ENCODE data around the gene PRSS8.
"Not testable (repeated sequence)": the region's sequence is repeated elsewhere in the genome, so short reads cannot be mapped to it uniquely, and the experiment has no call there.

The PRSS8 gene

GRCh38 chr16:31105677-31106213 lies 29.8 kb downstream of the PRSS8 start:
- TF ChIP-seq, protein P1, sequence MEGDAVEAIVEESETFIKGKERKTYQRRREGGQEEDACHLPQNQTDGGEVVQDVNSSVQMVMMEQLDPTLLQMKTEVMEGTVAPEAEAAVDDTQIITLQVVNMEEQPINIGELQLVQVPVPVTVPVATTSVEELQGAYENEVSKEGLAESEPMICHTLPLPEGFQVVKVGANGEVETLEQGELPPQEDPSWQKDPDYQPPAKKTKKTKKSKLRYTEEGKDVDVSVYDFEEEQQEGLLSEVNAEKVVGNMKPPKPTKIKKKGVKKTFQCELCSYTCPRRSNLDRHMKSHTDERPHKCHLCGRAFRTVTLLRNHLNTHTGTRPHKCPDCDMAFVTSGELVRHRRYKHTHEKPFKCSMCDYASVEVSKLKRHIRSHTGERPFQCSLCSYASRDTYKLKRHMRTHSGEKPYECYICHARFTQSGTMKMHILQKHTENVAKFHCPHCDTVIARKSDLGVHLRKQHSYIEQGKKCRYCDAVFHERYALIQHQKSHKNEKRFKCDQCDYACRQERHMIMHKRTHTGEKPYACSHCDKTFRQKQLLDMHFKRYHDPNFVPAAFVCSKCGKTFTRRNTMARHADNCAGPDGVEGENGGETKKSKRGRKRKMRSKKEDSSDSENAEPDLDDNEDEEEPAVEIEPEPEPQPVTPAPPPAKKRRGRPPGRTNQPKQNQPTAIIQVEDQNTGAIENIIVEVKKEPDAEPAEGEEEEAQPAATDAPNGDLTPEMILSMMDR (IDR thresholded peaks at IDR 0.05; ENCODE audit: low read depth, low read length): peak; percentile 82
- no peak overlapping the region for H3K4me3 ChIP-seq (ENCODE audit: low read depth, low read length)

GRCh38 chr16:31100876-31101641 lies 34.5 kb downstream of the PRSS8 start:
- not testable (repeated sequence) for H3K4me3 ChIP-seq (ENCODE audit: low read depth, low read length)

DNA sequence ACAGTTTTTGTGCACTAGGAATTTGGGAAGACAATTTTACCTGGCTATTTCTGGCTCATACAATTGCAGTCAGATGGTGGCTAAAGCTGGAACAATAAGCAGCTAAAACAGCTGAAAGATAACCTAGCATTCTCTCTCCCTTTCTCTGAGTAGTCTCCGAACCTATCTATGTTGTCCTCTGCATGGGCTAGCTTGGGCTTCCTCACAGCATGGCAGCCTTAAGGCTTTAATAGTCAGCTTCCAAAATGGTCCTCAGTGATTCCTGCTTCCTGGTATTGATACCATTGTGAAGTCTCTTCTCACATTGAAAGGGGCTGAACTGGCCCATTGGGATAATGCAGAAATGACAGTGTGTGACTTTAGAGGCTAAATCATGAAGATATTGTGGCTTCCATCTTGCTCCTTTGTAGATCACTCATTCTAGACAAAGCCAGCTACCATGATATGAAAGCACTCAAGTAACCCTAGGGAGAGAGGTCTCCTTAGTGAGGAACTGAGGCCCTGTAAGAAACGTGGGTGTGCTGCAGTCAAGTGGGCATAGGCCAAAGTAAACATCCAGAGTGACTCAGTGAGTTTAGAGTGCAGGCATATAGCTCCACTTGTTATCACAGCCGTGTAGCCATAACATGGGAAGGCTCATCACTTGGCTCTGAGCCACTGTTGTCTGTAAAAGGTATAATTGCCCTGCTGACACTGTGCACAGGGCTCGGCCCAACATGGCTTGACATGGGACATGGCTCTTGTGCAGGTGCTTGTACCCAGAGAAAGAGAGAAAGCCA lies 35.5 kb downstream of the PRSS8 start:
- TF ChIP-seq, protein P1 (IDR thresholded peaks at IDR 0.05; ENCODE audit: low read depth, low read length): no peak
- H3K4me3 ChIP-seq (ENCODE audit: low read depth, low read length): no peak overlapping the region

- peak within 1 kb of the TSS; percentile 76 for H3K4me3 ChIP-seq (ENCODE audit: low read depth, low read length)
- TF ChIP-seq, protein P1 (IDR thresholded peaks at IDR 0.05; ENCODE audit: low read depth, low read length): no peak
These were observed 41.0 kb downstream of the PRSS8 start, which contains the start of gene VKORC1 for GRCh38 chr16:31094424-31095120. Gene VKORC1 (minus strand): TSS chr16:31094797. CDS start chr16:31094729, 68 bp downstream.

DNA sequence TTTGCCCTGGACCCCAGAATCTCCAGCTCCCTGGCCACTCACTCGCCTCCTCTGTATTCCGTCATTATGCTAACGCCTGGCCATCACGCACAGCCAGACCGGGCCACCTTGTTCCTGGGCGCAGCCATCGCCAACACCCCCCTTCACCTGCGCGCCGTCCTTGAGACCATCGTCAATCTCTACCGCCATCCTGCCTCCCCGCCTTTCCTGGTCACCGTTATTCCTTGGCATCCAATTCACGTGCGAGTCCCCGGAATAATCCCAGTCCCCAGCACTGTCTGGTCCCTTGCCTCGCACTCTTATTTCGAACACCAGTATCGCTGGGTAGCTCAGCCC lies 41.5 kb downstream of the PRSS8 start:
- H3K4me3 ChIP-seq (ENCODE audit: low read depth, low read length): peak overlapping the region; percentile 76
- TF ChIP-seq, protein P1 (IDR thresholded peaks at IDR 0.05; ENCODE audit: low read depth, low read length): no peak

DNA sequence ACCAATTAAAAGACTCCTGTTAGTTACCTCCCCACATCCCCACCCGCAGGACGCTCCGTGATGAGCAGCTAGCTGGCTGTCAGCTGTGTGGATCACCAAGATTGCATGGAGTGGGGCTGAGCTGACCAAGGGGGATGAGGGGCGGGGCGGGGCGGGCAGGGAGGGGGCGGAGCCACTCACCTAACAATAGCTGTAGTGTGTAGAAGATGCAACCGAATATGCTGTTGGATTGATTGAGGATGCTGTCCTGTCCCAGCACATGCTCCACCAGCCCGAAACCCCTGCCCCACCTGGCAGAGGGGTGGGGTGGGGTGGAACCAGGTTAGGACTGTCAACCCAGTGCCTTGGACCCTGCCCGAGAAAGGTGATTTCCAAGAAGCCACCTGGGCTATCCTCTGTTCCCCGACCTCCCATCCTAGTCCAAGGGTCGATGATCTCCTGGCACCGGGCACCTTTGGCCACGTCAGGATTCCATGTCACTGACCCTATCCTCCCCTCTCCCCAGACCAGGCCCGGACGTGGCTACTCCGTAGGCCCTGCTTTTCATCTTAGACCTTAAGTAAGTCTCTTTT lies 42.3 kb downstream of the PRSS8 start:
- TF ChIP-seq, protein P1 (IDR thresholded peaks at IDR 0.05; ENCODE audit: low read depth, low read length): no peak
- peak overlapping the region; percentile 76 for H3K4me3 ChIP-seq (ENCODE audit: low read depth, low read length)

DNA sequence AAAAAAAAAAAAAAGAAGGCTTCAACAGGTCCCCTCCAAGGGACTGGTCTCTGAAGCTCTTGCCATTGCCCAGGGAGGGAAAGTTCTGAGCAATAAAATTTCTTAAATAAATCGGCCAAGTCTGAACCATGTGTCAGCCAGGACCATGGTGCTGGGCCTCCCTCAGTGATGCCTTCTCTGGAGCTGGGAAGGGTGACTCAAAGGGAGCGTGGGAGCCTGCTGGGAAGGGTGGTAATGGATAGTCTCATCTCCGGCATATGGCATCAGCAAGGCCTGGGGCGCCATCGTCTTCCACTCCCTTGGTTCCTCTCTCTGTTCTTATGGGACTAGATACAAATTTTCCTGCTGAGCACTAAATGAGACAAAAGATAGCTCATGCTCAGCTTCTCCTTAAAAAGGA lies 43.2 kb downstream of the PRSS8 start:
- TF ChIP-seq, protein P1 (IDR thresholded peaks at IDR 0.05; ENCODE audit: low read depth, low read length): no peak
- no peak overlapping the region for H3K4me3 ChIP-seq (ENCODE audit: low read depth, low read length)

All from WI38 (cell line).